GM18520 (cell line): Measurements from ENCODE around the gene DPM2.

Source experiments
- ATAC-seq: cut with Tn5 transposase; IDR thresholded peaks from one replicate; pipeline ENCODE4 v1.9.1; 2021; ENCODE audit not compliant: unreplicated experiment

DPM2 gene

GRCh38 chr9:127920794-127921193 is 16.9 kb downstream of the DPM2 start:
- ATAC-seq = no peak

- no peak for ATAC-seq
Observed at GRCh38 chr9:127919253-127919815, 18.3 kb downstream of the DPM2 start.

DNA sequence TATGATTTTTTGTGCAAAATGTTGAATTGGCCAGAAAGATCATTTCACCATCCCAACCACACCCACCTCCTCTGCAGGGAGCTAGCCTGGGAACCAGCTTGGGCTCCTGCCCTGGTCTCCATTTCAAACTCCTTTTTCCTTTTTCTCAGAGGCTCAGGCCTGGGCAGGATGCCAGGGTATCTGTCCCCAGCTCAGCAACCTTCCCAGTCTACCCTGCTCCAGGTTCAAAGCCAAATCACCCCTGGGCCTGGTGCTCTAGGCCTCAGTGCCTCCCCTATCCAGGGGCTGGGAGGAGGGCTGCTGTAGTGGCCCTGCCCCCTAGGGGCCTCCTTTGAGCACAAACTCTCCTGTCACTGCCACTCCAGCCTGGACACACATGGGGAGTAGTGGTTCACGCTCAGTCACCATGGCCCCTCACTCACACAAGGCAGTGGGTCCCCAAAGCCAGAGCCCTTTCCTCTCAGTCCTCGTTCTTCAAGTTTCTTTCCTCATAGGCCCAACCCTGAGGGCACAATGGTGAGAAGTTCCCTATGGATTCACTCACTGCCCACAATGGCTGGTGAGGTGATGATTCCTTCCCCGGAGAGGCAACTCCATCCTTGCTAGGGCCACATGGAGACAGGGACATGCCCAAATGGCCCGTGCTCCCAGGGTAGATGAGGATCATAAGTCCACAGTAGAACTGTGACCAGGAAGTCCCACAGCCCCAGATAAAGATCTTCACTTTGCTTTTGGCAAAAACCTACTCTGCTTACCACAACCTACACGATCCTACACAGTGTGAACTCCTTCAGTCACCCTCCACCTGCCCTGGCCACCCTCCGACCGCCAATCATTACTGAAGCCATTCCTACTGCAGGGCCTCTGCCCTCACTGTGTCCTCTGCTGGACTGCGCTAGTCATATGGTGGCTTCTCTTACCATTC is 19.2 kb downstream of the DPM2 start:
- ATAC-seq = no peak

GRCh38 chr9:127917603-127918002 is 20.1 kb downstream of the DPM2 start:
- ATAC-seq = no peak

DNA sequence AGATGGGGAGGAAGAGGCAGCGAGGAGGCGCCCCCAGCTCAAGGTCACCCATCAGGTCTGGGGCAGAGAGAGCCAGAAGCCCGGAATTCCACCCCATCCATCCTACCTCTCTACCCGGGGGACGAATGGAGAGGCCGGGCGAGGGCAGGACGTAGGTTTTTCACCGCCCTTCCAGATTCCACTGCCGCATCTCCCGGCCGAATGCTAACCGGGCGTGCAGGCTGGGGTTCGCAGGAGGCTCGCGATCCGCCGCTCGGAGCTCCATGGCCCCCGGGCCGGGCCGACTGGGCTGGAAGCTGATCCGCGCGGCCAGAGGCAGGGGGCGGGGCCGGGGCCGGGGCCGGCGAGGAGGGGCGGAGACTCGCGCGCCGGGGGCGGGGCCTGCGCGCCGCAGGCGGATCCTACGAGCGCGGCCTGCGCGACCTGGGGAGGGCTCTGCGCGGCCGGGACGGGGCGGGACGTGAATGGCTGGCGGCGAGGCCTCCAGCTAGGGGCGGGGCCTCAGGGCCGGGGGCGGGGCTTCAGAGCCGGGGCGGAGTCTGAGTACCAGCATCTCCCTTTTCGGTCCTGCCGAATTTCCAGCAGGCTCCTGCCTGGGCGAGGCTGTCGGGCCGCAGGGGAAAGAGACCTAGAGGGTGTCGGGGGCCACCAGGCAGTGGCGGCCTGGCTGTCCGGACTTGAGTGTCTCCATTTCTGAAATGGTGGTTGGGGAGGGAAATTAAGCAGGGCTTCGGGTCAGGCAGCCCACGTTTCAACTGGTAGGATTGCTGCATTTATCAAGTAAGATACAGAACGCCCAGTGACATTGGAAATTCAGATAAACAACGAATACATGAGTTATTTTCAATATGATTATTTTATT is 20.7 kb downstream of the DPM2 start, which contains the start of gene ST6GALNAC4:
Gene ST6GALNAC4 (minus strand): TSS at position 322 of the 862 bp plus-strand sequence. CDS start 622 bp downstream, outside the sequence.
- ATAC-seq = peak; percentile 58

DNA sequence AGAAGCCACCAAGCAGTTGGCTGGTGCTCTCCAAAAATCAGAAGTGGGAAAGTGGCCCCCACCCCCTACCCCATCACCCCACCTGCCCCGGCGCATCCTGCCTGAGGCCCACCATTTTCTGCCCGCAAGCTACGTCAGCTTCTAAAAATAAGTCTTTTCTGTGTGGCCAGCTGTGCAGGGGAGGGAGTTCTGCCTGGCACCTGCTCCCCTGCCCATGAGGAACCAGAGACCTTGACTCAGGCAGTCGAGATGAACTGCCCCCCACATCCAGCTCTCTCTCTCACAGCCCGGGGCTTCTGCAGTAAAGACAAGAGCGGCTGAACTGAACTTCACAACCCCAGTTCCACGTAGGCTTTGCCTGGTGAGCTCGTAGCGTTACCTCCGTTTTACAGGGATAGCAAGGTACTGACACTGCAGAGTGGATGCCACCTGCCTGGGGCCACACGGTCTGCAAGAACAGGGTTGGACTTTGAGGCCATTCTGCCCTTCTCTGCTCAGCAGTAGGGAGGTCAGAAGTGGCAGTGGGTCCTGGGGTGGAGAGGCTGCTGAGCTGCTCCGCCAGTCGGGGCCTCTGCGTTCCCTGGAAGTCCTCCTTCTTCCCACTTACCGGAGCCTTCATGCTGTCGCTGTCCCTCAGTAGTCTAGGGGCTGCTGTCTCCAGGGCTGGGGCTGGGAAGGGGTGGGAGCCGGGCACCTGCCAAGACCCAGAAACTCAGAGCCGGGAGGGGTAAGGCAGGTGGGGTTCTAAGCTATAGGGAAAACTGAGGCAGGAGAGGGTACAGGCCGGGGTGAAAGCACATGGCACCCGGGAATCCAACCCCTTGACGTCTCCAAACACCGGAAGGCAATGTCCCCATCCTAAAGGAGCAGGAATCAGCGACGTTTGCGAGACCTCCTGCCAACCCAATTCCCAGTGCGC is 21.6 kb downstream of the DPM2 start:
- no peak for ATAC-seq

DNA sequence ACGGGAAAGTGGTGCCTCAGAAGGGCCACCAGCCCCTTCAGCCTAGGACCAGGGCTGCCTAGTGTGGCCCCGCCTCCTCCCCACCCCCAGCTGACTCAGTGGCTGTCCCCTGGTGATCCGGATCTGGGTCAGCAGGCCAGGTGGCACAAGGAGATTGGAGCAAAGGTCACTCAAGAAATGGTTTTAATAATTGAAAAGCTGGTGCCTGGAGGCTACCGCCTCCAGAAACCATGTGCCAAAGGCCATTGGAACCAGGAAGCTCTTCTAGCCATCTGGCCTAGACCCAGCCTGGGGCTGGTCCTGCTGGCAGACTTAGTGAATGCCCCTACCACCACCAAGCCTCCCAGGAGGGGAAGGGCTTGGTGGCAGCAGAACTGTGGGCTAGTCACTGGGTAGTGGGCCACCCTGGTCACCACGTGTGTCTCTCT is 22.3 kb downstream of the DPM2 start:
- ATAC-seq = no peak

GRCh38 chr9:127913682-127914081 is 24.0 kb downstream of the DPM2 start:
- no peak for ATAC-seq

GRCh38 chr9:127912882-127913281 is 24.8 kb downstream of the DPM2 start:
- no peak for ATAC-seq

DNA sequence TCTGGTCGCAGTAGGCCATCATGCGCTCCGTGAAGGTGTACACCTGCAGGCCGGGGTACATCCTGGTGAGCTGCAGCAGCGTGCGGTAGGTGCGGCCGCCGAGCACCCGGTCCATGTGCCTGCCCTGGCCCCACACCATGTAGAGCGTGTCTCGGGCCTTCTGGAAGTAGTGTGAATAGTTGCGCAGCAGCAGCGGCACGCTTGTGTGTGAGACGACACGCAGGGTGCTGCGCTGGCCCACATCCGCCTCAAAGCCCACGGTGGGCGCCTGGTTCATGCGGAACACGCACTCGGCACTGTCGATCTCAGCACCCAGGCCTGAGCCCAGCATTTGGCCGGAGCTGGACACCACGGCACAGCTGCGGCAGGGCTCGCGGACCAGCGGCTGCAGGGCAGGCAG is 25.4 kb downstream of the DPM2 start:
- no peak for ATAC-seq

DNA sequence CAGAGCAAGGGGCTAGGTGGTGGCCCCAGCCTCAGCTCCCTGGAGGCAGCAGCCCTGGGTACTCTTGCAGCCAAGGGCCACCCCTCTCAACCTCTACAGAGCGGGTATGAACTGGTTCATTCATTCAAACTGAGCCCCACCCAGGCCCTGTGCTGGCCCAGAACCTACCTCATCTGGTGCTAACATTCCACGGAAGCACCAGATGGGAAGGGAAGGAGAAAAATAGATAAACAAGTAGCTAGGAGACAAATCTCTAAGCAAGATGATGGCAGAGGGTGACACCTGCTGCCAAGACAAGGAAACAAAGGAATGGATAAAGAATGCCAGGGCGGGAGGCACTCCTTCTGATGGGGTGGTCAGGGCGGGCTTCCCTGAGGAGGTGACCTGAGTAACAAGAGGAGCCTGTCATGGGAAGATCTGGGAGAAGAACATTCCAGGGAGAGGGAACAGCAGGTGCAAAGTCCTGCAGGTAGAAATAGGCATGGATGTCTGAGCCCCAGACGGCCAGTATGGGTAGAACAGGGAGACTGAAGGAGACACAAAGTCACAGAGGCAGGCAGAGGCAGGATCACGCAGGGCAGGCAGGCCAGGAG is 26.9 kb downstream of the DPM2 start:
- no peak for ATAC-seq

DNA sequence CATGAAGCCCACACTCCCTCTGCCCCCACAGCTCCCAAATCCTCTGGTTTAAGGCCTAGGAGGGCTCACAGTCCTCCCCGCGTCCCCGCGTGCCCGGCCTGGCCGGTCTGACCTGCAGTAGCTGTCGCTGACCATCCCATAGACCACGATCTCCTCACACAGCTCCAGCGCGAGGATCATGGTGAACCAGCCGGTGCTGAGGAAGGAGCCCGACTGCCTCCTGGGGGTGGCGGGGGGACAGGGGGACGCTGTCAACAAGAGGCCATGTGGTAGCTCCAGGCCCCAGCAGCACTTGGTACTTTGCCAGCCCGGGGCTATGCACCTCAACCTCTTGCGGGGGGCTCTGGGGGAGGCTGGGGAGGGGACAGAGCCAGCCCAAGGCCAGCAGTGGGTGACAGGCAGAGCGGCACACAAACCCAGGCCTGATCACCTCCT is 27.8 kb downstream of the DPM2 start:
- ATAC-seq = no peak

- ATAC-seq = no peak
Observed at GRCh38 chr9:127908660-127908926, 29.1 kb downstream of the DPM2 start.

DNA sequence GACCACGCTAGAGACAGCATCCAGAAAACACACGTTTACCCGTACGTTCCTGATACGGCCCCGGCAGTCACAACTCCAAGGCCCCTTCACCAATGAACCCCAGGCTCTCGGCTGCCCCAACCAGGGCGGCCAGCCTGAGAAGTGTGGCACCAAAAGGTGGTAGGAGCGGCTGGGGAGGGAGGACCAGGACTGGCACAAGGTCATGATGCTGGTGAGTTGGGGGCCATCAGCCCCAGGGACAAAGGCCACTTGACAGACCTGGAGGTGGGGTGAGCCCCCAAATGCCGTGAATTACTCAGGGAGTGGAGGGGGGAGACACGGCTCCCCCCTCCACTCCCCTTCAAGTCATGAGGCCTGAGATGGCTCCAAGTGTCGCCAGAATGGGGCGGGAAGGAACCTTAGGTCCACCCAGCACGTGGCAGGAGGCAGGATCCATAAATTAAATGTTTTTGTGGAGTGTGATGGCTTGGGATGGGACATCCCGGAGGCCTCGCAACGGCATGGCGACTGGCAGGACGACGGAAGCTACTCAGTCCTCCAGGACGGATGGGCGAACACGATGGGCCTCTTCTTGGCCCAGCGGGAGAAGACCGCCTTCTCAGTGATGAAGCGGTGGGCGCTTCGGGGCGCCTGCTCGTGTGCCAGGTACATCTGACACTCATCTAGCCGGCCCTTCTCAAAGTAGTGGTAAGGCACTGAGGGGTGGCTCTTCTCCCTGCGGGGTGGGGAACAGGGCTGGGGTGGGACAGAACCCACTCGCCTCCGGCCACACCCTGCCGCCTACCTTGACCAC is 29.6 kb downstream of the DPM2 start:
- no peak for ATAC-seq

DNA sequence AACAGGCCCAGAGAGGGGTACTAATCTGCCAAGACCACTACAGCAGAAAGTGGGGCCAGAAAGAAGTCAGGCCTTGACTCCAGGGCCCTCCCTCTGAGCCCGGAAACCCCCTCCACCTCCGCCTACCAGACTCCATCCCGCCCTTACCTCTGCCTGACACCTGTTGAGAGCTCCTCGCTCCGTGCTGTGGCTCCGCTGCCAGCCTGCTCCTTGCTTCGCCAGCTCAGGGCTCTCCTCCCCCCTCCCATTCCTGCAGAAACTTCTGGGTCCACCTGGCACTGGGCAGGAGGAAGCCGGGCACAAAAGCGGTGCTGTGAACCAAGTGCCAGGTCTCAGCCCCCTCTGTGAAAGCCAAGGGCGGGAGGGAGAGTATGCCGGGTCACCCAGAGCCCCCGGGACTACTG is 31.9 kb downstream of the DPM2 start:
- no peak for ATAC-seq

- no peak for ATAC-seq
Observed at GRCh38 chr9:127905004-127905728, 32.5 kb downstream of the DPM2 start.

DNA sequence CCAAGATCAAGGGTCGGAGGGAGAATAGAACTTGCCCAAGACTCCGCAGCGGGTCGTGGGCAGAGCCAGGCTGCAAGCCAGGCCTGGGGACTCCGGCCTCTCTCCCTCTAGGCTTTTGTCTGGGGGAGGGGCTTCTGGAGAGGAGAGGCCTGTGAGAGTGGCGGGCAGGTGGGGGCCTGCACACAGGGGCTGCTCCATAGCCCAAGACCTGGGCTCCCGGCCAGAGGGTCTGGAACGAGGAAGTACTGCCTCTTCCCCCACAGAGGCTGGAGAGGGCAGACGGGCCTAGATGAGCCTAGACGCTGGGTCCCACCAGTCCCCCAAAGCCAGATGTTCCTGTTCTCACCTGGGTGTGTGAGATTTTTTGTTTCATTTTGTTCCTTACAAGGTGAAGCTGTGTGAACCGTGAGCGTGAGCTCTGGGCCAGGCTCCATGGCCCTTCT is 33.1 kb downstream of the DPM2 start:
- ATAC-seq = no peak

DNA sequence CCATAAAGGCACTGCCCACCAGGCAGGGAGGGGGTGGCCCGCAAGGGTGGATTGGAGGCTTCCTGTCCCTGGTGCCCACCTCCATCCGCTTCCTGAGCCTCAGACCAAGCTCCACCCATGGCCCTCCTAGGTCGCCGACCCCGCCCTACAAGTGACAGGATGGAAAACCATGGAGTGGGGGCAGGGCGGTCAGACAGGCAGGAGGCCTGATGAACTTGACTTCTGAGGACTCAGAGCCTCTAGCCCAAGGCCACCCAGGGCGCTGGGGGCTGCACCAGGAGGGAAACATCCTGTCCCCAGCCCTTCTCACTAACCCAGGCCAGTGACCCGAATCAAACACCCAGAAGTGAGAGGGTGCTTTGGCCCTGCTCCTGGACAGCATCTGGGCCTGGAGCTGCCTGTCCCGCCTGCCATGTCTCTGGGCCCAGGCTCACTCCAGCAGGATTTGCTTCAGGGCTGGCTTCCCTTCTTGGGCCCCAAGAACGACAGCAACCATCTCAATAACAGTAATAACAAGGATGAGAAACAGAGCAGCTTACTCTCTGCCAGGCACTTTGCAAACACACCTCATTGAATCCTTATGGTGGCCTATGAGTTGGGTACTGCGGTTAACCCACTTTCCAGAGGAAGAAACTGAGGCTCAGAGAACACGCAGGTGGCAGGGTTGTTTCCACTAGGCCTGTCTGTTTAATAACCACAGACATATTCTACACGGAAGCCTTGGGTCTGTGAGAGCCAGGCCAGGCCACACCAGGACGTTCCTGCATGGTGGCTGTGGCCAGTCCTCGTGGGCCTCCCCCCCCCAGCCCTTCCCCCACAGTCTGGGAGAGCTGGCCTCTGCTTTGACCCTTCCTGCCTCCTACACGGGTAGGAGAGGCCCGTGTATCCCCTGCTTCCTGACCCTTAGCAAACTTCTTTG is 33.8 kb downstream of the DPM2 start:
- no peak for ATAC-seq
